HEK293T (cell line): Measurements from ENCODE around the gene GAPDH.

Source experiments
- ARNT ChIP-seq: fragments of 450-650 bp; IDR thresholded peaks from 2 replicates; pipeline ENCODE4 v1.6.1; 2017; ENCODE audit warnings: mild to moderate bottlenecking
- CTBP1 ChIP-seq: fragments of 450-650 bp; IDR thresholded peaks from 2 replicates; pipeline ENCODE4 v1.6.1; 2016; ENCODE audit warnings: borderline replicate concordance
- HDGF ChIP-seq: fragments of 450-650 bp; IDR thresholded peaks from 2 replicates; pipeline ENCODE4 v1.6.1; 2017; ENCODE audit warnings: antibody characterized with exemption, borderline replicate concordance
- L3MBTL2 ChIP-seq: fragments of 450-650 bp; conservative IDR thresholded peaks from 2 replicates; pipeline ENCODE4 v1.6.1; 2016; ENCODE audit warnings: mild to moderate bottlenecking
- NFRKB ChIP-seq: fragments of 450-650 bp; IDR thresholded peaks from 2 replicates; pipeline ENCODE4 v1.6.1; 2016; ENCODE audit warnings: mild to moderate bottlenecking, moderate library complexity
- SP1 ChIP-seq: fragments of 450-650 bp; IDR thresholded peaks from 2 replicates; pipeline ENCODE4 v1.6.1; 2017
- TARDBP ChIP-seq: fragments of 450-650 bp; IDR thresholded peaks from 2 replicates; pipeline ENCODE4 v1.6.1; 2016

DNA sequence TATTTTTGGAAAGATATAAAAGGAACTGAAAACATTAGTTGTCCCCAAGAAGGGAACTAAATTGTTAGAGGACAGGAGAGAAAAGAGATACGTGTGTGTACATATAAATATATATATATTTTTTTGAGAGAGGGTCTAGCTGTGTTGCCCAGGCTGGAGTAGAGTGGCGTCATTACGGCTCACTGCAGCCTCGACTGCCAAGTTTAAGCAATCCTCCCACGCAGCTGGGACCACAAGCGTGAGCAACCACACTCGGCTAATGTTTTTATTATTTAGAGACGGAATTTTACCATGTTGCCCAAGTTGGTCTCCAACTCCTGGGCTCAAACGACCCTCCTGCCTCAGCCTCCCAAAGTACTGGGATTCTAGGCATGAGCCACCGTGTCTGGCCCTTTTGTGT, 50.0 kb downstream of the GAPDH start:
- TF ChIP-seq NFRKB (no peak), HDGF (no peak), L3MBTL2 (no peak), SP1 (no peak), ARNT (no peak), TARDBP (no peak), CTBP1 (no peak)
